ENCODE data around the gene SAMMSON. TPM values are rescaled to one million over a fixed set of nuclear protein-coding genes. Genes with fewer than 3 reads are reported as not detected.

SAMMSON gene
- total RNA-seq, 1 experiment from 2014 or later: not detected

- DNase-seq (ENCODE audit: low read depth, low spot score) (no peak), ATAC-seq (no peak)
- Histone ChIP-seq H3K36me3 (ENCODE audit: control insufficient read depth, insufficient read depth, low read length) (no peaks in the 10 kb centered on the region), H3K4me3 (ENCODE audit: low read depth in 2 of 2, low read length in 2 of 2) (no peak overlapping the region), H3K27me3 (ENCODE audit: control insufficient read depth, insufficient read depth, low read length) (no peaks in the 10 kb centered on the region), H3K4me1 (ENCODE audit: control insufficient read depth, insufficient read depth, low read length) (no peaks in the 10 kb centered on the region), H3K27ac (ENCODE audit: low read length) (no peak overlapping the region), H3K9me3 (ENCODE audit: control insufficient read depth, insufficient read depth, low read depth, low read length) (no peaks in the 10 kb centered on the region)
- no TSS peak for BruUV-seq (replicated peaks)
- TF ChIP-seq TCF7L2 (IDR thresholded peaks at IDR 0.05; ENCODE audit: low read depth, low read length): no peak
- no peak for TF ChIP-seq SIN3A (IDR thresholded peaks at IDR 0.05; ENCODE audit: borderline replicate concordance, insufficient read depth, low read depth, low read length)
- no peak for TF ChIP-seq POLR2AphosphoS5 (IDR thresholded peaks at IDR 0.05; ENCODE audit: low read depth, low read length)
- TF ChIP-seq CTCF (IDR thresholded peaks at IDR 0.05): no peak
- TF ChIP-seq REST (IDR thresholded peaks at IDR 0.05; ENCODE audit: insufficient read depth in 1 of 2, low read depth in 2 of 2, low read length in 1 of 2): no peak
- intact Hi-C loops (cut with micrococcal nuclease; ENCODE audit: unreplicated experiment): no loop called here
- in situ Hi-C loops (cut with HindIII; ENCODE audit: low pct_unique_long_range_greater_than_20kb, low sequenced_read_pairs): no loop called here
- POLR2A ChIA-PET: no interaction called here
- CTCF ChIA-PET: no interaction called here
These were observed 79.2 kb downstream of the SAMMSON start for GRCh38 chr3:70078778-70079177.

GRCh38 chr3:70085613-70086012 is 86.1 kb downstream of the SAMMSON start:
- Histone ChIP-seq H3K4me1 (ENCODE audit: control insufficient read depth, insufficient read depth, low read length) (no peaks in the 10 kb centered on the region), H3K4me3 (ENCODE audit: low read depth in 2 of 2, low read length in 2 of 2) (no peak overlapping the region), H3K36me3 (ENCODE audit: control insufficient read depth, insufficient read depth, low read length) (no peaks in the 10 kb centered on the region), H3K9me3 (ENCODE audit: control insufficient read depth, insufficient read depth, low read depth, low read length) (no peaks in the 10 kb centered on the region), H3K27me3 (ENCODE audit: control insufficient read depth, insufficient read depth, low read length) (no peaks in the 10 kb centered on the region), H3K27ac (ENCODE audit: low read length) (no peak overlapping the region)
- DNase-seq (ENCODE audit: low read depth, low spot score) (no peak), ATAC-seq (no peak)
- ChIA-PET CTCF (no interaction called here), POLR2A (no interaction called here)
- in situ Hi-C loops (cut with HindIII; ENCODE audit: low pct_unique_long_range_greater_than_20kb, low sequenced_read_pairs) (no loop called here), intact Hi-C loops (cut with micrococcal nuclease; ENCODE audit: unreplicated experiment) (no loop called here)
- TF ChIP-seq SIN3A (IDR thresholded peaks at IDR 0.05; ENCODE audit: borderline replicate concordance, insufficient read depth, low read depth, low read length) (no peak), POLR2AphosphoS5 (IDR thresholded peaks at IDR 0.05; ENCODE audit: low read depth, low read length) (no peak), CTCF (IDR thresholded peaks at IDR 0.05) (no peak), REST (IDR thresholded peaks at IDR 0.05; ENCODE audit: insufficient read depth in 1 of 2, low read depth in 2 of 2, low read length in 1 of 2) (no peak), TCF7L2 (IDR thresholded peaks at IDR 0.05; ENCODE audit: low read depth, low read length) (no peak)
- BruUV-seq (replicated peaks): no TSS peak
